Measurements from ENCODE around the gene CEP170B.
"Not testable (repeated sequence)": the region's sequence is repeated elsewhere in the genome, so short reads cannot be mapped to it uniquely, and the experiment has no call there.

- not testable (repeated sequence) for TF ChIP-seq CTCF (IDR thresholded peaks at IDR 0.05; ENCODE audit: insufficient read depth, low read length); REST (IDR thresholded peaks at IDR 0.05; ENCODE audit: insufficient replicate concordance, low read depth); GABPA (IDR thresholded peaks at IDR 0.05; ENCODE audit: low read depth); POLR2AphosphoS5 (IDR thresholded peaks at IDR 0.05; ENCODE audit: low read depth)
Measured at GRCh38 chr14:104944436-104945205, 79.6 kb downstream of the CEP170B start.
